Measurements from ENCODE around the gene OR10V1. TPM values are rescaled to one million over a fixed set of nuclear protein-coding genes. Genes with fewer than 3 reads are reported as not detected.

Gene OR10V1
- total RNA-seq, 1 experiment from 2014 or later: not detected

- Histone ChIP-seq H3K27me3 (ENCODE audit: control insufficient read depth, insufficient read depth, low read length) (no peaks in the 10 kb centered on the region), H3K4me3 (ENCODE audit: insufficient read depth, low read depth, low read length) (peak overlapping the region; percentile 80), H3K36me3 (replicated peaks; ENCODE audit: control insufficient read depth, insufficient read depth, low read length) (peaks cover 10% of the 10 kb centered on the region)
- peak; percentile 80 for DNase-seq
Observed at GRCh38 chr11:59668188-59668949, 45.3 kb downstream of the OR10V1 start.

- peak; percentile 18 for DNase-seq
- H3K4me3 ChIP-seq (ENCODE audit: insufficient read depth, low read depth, low read length): peak overlapping the region; percentile 80
- H3K27me3 ChIP-seq (ENCODE audit: control insufficient read depth, insufficient read depth, low read length): no peaks in the 10 kb centered on the region
- H3K36me3 ChIP-seq (replicated peaks; ENCODE audit: control insufficient read depth, insufficient read depth, low read length): peaks cover 10% of the 10 kb centered on the region
Observed at GRCh38 chr11:59667812-59668187, 45.8 kb downstream of the OR10V1 start.

- Histone ChIP-seq H3K4me3 (ENCODE audit: insufficient read depth, low read depth, low read length) (no peak overlapping the region), H3K36me3 (replicated peaks; ENCODE audit: control insufficient read depth, insufficient read depth, low read length) (peaks cover 11% of the 10 kb centered on the region), H3K27me3 (ENCODE audit: control insufficient read depth, insufficient read depth, low read length) (no peaks in the 10 kb centered on the region)
- no peak for DNase-seq
Observed at GRCh38 chr11:59666969-59667368, 46.7 kb downstream of the OR10V1 start.

Other genes with a start within 250 kb of the OR10V1 start
- gene OR4D10, start 240.5 kb downstream of the OR10V1 start, total RNA-seq (2014; rRNA removed; shearing (Covaris generic)): not detected in 2 replicates
- gene OR4D11, start 210.3 kb downstream of the OR10V1 start, total RNA-seq (2014; rRNA removed; shearing (Covaris generic)): not detected in 2 replicates
- not detected in 2 replicates for gene OR4D9, start 202.3 kb downstream of the OR10V1 start, total RNA-seq (2014; rRNA removed; shearing (Covaris generic))
- gene OSBP, start 98.1 kb downstream of the OR10V1 start, total RNA-seq (2014; rRNA removed; shearing (Covaris generic)): 18.4 and 27.3 TPM in 2 replicates
- gene PATL1, start 44.8 kb downstream of the OR10V1 start, total RNA-seq (2014; rRNA removed; shearing (Covaris generic)): 13.5 and 14.7 TPM in 2 replicates
- gene STX3, start 41.5 kb upstream of the OR10V1 start, total RNA-seq (2014; rRNA removed; shearing (Covaris generic)): 43.2 and 60.8 TPM in 2 replicates
- gene MRPL16, start 96.9 kb upstream of the OR10V1 start, total RNA-seq (2014; rRNA removed; shearing (Covaris generic)): 90.7 and 113 TPM in 2 replicates
- not detected in 2 replicates for gene CBLIF, start 131.7 kb upstream of the OR10V1 start, total RNA-seq (2014; rRNA removed; shearing (Covaris generic))
- not detected in 2 replicates for gene TCN1, start 152.6 kb upstream of the OR10V1 start, total RNA-seq (2014; rRNA removed; shearing (Covaris generic))
- not detected in 2 replicates for gene OOSP3, start 164.9 kb upstream of the OR10V1 start, total RNA-seq (2014; rRNA removed; shearing (Covaris generic))
- 0.22 TPM in 1 of 2 replicates, not detected in the other for gene OOSP1, start 224.6 kb upstream of the OR10V1 start, total RNA-seq (2014; rRNA removed; shearing (Covaris generic))

Measured in H7 (cell line).